ENCODE results near the gene TRIM34.
"Not testable (repeated sequence)": the region's sequence is repeated elsewhere in the genome, so short reads cannot be mapped to it uniquely, and the experiment has no call there.

TRIM34 gene

GRCh38 chr11:5686426-5686825 lies 61.6 kb downstream of the TRIM34 start:
- no peak for DNase-seq

GRCh38 chr11:5688482-5688881 lies 63.7 kb downstream of the TRIM34 start:
- DNase-seq: no peak

GRCh38 chr11:5689551-5689983 lies 64.8 kb downstream of the TRIM34 start, which contains the start of gene TRIM22:
Gene TRIM22 (plus strand): TSS chr11:5689790. CDS start chr11:5696233, 6,443 bp downstream.
- peak; percentile 47 to 58 for DNase-seq

- DNase-seq: no peak
These were observed 65.4 kb downstream of the TRIM34 start for GRCh38 chr11:5690216-5690615.

GRCh38 chr11:5690736-5691135 lies 65.9 kb downstream of the TRIM34 start:
- no peak for DNase-seq

DNA sequence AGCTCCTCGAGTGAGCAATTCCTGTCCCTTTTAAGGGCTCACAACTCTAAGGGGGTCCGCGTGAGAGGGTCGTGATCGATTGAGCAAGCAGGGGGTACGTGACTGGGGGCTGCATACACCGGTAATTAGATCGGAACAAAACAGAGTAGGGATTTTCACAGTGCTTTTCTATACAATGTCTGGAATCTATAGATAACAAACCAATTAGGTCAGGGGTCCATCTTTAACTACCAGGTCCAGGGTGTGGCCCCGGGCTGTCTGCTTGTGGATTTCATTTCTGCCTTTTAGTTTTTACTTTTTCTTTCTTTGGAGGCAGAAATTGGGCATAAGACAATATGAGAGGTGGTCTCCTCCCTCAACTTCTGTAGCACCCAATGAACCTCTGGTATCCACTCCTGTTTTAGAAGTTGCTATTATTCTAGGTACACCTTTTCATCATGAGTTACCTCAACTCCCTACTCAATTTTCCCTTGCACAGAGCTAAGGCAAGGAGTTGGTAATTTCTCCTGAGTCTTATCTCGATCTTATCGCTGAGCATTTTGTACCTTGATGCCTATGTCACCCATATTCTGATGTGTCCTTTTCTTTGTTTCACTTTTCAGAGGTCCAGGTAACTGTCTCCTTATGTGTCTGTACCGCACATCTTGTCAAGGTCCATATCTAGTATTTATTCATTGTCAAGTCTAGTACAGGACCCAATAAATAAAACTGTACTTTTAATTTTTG lies 66.6 kb downstream of the TRIM34 start:
- not testable (repeated sequence) for DNase-seq

DNA sequence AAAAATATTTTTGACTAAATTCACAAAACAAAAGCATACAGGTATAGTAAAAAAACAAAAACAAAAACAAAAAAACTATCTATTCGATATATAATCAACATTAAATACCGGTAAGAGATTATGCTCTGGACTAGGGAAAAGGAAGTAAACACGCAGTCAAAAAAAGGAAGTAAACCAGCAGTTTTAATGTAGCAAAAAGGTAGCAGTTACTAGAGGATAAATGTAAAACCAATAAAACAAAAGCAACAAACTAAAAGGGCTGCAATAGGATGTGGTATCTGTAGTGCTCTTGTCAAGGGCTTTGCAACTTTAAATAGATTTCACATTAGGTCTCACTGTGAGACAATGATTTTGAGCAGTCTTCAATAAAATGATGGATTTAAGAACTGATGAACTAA lies 67.2 kb downstream of the TRIM34 start:
- no peak for DNase-seq

All from activated T-cell treated with anti-CD3 and anti-CD28 coated beads, Interleukin-2, amount 50 U/mL, for 48 hours (primary cell).